Measurements from ENCODE around the gene TMEM141. TPM values are rescaled to one million over a fixed set of nuclear protein-coding genes. Genes with fewer than 3 reads are reported as not detected.

TMEM141 gene
- polyA plus RNA-seq, 1 of the 3 experiments (the other 2 are of a cell fraction) = 112 TPM

GRCh38 chr9:136796238-136796774 lies 5.2 kb downstream of the TMEM141 start, which contains the start of gene CCDC183:
Gene CCDC183, plus strand, starts transcription at chr9:136796338. Its CDS starts 60 bp downstream, at chr9:136796398.
- ChIA-PET CTCF (interaction anchor here (0.7 to 1.7 kb wide), 4 partner anchors 37 to 239 kb away, joined by 3 to 8 read pairs (median 4); partner anchors contain the start of gene AJM1), POLR2A (no interaction called here)

More at GRCh38 chr9:136796238-136796774, 5.2 kb downstream of the TMEM141 start, which contains the start of gene CCDC183:
- H3F3A ChIP-seq (replicated peaks; ENCODE audit: insufficient read depth) = peaks cover 14% of the 10 kb centered on the region
- H3K9me3 ChIP-seq = no peaks in the 10 kb centered on the region
- no peak within 1 kb of the TSS for H3K4me2 ChIP-seq
- TF ChIP-seq USF2 (IDR thresholded peaks at IDR 0.05; ENCODE audit: borderline replicate concordance, low read depth, low read length) (no peak), FOSL2 (IDR thresholded peaks at IDR 0.05; ENCODE audit: borderline replicate concordance, low read depth) (no peak), REST (IDR thresholded peaks at IDR 0.05; ENCODE audit: low read depth, low read length) (no peak), FOXJ3 (CRISPR knock-in tag; IDR thresholded peaks at IDR 0.05) (no peak), USF1 (IDR thresholded peaks at IDR 0.05; ENCODE audit: borderline replicate concordance, low read depth) (no peak), RAD21 (IDR thresholded peaks at IDR 0.05; ENCODE audit: low read length) (no peak), RFX5 (IDR thresholded peaks at IDR 0.05; ENCODE audit: low read length) (no peak), CHD2 (IDR thresholded peaks at IDR 0.05; ENCODE audit: low read length, partially characterized antibody) (no peak), TEAD4 (IDR thresholded peaks at IDR 0.05; ENCODE audit: borderline replicate concordance, insufficient read depth) (no peak), NRF1 (IDR thresholded peaks at IDR 0.05; ENCODE audit: low read depth, low read length) (no peak)
- H3K9ac ChIP-seq = no peak within 1 kb of the TSS
- peaks cover 11% of the 10 kb centered on the region for H3K79me2 ChIP-seq (ENCODE audit: insufficient read depth)
- H4K20me1 ChIP-seq (ENCODE audit: insufficient read depth) = peaks cover 5% of the 10 kb centered on the region; the same call in 1 of the 2 replicates
- no peak within 1 kb of the TSS for H3K4me3 ChIP-seq (ENCODE audit: low read depth in 2 of 2, low read length in 1 of 2)
- 71% methylated on average over 4 of the region's 5 CpGs for WGBS (ENCODE audit: low lambda C conversion rate)
- H3K4me1 ChIP-seq (ENCODE audit: control insufficient read depth in 1 of 2, insufficient read depth in 2 of 2, low read depth in 1 of 2, low read length in 1 of 2) = peaks cover 5 to 54% of the 10 kb centered on the region in 2 experiments; a peak in 2 of 4 replicates
- no peaks in the 10 kb centered on the region for H3K27me3 ChIP-seq (ENCODE audit: insufficient read depth)
- peak within 1 kb of the TSS in 1 of 2 experiments; percentile 91; a peak in 2 of 4 replicates for H3K27ac ChIP-seq (ENCODE audit: low read depth in 2 of 2, low read length in 1 of 2)
- peaks cover 0 to 9% of the 10 kb centered on the region in 2 experiments for H3K36me3 ChIP-seq (replicated peaks in 1 of 2; ENCODE audit: control insufficient read depth in 1 of 2, insufficient read depth in 2 of 2, low read length in 1 of 2)
- H2AFZ ChIP-seq (ENCODE audit: low read depth) = no peak within 1 kb of the TSS
- no peak for DNase-seq
- H3K9me2 ChIP-seq = no peaks in the 10 kb centered on the region
